Renal cortex interstitium (tissue), 11 donors: ENCODE results near the gene NACC2. TPM values are rescaled to one million over a fixed set of nuclear protein-coding genes. Genes with fewer than 3 reads are reported as not detected.

Experiments used
- DNase-seq, 11 donors: peaks; one replicate each; pipeline ENCODE4 v3.0.0-alpha.2; 2013; ENCODE audit warnings: low read depth in 9 of 11, low spot score in 4 of 11; ENCODE audit errors: extremely low read depth in 1 of 11
- polyA plus RNA-seq, 3 donors: library from polyadenylated mRNA; unstranded; fragments of 120-200 nt; gene quantifications; one replicate each; pipeline ENCODE4 v1.2.1, GENCODE V29; 2013; ENCODE audit not compliant: insufficient read length in 3 of 3

NACC2 gene
- polyA plus RNA-seq, 3 donors, result 7.0 to 9.6 (median 9.4) TPM

DNA sequence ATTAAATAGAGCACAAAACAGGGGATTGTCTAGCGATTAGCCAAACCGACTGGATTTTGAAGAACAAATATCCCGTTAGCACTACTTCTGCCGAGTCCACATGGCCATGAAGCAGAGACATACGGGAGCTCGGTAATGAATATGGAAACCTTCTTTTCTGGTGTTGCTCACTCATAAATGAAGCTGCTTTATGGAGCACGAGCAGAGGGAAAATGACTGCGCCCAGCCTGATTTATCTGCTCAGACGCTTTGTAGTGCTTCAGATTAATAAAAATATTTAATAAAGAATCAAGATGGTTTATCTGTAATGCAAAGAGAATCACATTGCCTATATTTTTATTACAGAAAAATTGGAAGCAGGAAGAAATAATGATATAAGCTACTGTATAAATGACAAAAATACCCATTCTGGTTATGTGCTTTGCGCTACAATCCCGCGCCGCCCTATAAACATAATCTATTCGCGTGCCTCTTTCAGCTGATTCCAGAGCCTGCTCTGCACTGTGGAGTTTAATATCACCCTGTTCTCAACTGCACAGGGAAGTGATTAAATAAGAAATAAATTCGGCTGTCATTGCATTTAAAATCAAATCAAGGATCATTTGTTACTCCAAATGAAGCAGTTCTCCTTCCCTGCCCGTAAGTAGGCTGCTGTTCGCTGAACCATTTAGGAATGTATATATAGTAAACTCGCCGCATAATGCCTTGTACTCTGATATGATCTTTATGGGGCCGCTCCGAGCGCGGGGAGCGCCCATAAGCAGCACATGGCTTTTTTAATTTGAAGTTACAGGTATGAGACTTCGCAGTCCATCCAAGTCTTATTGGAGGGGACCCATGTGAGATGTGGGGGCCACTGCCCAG lies 111.6 kb downstream of the NACC2 start:
- no peak for DNase-seq

- no peak for DNase-seq
Observed at GRCh38 chr9:135982499-135983207, 112.4 kb downstream of the NACC2 start.

DNA sequence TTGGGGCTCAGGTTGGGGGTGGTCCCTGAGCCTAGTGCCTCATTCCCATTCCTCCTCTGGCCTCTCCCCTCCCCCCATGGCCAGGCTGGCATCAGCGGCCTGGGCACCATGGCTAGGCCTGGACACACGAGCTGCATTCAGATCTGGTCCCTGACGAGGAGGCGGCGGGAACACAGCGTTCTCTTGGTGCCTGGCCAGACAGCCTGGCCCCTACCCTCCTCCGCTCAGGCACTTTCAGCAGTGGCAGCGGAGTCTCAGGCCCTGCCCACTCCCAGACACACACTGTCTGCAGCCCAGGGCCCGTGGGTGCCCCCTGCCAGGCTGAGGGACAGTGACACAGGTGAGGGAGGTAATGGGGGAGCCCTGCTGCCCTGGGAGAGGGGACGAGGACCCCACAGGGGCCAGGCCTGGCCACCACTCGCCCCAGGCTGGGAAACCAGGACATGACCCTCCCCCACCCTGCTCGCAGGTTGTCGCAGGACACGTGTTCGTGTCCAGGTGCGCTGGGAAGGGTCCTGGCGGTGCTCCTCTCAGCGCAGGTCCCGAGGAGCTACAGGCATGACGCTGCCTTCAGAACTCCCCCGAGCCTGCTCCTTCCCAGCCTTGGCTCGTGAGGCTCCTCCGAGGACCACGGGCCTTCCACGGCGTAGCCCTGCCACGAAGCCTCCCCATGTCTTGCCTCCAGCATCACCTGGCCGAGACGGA lies 114.0 kb downstream of the NACC2 start:
- DNase-seq, result no peak

DNA sequence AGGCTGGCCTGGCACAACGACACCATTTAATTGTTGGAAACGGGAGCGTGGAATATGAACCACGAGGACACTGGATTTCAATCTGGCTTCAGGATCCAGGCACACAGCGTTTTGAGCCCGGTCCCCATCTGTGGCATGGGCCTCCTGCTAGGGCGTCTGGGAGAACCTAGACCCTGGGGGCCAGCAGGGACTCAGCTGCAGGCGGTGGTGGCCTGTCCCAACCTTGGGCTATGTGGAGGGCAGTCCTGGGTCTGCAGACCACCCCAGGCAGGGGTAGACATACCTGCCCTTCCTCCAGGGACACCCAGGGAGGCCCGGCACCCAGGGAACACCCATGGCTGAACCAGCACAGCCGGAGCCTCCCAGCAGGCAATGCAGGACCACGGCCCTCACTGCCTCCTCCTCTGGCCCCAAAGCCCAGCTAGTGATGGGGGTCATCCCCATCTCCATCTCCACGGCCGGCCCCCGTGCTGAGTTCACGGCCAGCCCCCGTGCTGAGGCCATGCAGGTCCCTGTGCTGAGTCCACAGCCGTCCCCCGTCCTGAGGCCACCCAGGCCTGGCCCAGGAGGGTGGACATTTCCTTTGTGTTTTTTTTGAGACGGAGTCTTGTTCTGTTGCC lies 115.4 kb downstream of the NACC2 start:
- DNase-seq, result no peak

DNA sequence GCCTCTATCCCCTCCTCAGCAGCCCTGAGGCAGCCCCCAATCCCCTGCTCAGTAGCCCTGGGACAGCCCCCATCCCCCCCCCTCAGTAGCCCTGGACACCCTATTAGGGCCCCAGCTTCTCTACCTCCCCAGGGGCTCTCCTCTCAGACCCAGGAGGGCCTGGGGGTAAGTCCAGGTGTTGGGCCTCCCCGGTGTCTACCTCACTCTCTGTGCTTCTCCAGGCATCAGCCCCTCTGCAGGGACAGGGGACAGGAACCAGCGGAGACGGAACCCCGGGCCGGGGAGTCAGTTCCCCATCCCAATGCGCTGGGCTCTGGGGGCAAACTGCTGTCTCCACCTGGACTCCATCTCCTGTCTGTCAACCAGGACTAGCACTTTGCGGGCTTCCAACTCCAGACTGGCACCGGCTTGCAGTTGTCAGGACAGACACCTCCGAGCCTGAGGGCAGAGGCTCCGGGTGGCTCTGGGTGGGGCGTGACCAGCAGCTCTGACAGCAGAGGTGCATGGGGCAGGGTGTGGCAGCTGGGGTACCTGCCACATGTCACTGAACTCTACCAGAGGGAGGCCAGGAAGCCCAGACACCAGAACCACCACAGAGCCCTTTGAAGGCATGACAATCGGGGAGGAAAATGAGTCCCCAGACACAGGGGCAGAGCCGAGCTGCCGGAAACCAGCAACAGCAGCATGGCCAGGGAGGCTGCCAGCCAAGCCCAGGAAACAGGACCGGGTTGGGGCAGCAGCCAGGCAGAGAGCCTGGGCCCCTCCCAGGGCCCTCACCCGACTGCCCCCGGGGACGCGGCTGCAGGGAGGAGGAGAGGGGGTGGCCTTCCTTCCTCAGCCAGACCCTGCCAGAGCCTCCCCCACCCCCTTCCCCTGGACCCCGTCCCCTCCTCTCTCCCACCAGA lies 116.2 kb downstream of the NACC2 start:
- no peak for DNase-seq

DNA sequence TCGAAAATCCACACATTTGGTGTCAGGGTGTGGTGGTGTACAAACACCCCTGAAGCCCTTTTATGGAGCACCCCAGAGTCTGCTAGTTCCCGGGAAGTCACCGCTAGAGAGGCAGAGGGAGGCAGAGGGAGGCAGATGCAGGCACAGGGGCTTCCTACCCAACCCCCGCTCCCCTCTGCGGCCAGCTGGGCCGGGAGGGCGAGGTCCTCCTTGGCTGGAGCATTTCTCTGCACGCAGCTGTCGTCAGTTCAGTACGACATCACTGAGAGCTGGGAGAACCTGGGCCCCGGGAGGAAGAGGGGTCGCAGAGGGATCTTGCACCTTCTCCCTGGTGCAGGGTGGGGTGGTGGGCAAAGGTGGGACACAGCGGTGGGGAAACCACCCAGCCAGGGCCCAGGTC lies 118.1 kb downstream of the NACC2 start:
- DNase-seq, result no peak

GRCh38 chr9:135976531-135976930 lies 118.6 kb downstream of the NACC2 start:
- no peak for DNase-seq

DNA sequence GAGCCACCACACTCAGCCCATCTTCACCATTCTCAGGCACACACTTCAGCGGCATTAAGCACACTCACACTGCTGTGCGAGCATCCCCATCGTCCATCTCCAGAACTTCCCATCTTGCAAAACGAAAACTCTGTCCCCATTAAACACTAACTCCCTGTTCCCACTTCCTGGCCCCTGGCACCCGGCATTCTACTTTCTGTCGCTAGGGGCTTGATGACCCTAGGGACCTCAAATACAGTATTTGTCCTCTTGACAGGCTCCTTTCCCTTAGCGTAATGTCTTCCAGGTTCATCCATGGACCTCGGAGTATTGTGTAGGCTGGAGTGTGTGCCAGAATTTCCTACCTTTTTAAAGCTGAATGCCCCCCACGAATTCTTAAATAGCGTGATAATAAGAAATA lies 119.3 kb downstream of the NACC2 start:
- no peak for DNase-seq

GRCh38 chr9:135974220-135974573 lies 120.9 kb downstream of the NACC2 start:
- no peak for DNase-seq

- DNase-seq, result no peak
Observed at GRCh38 chr9:135973277-135974219, 121.5 kb downstream of the NACC2 start.

- peak in 9 of 11 donors; percentile 70 to 82 (median 76) for DNase-seq
Observed at GRCh38 chr9:135971892-135972291, 123.2 kb downstream of the NACC2 start.

DNA sequence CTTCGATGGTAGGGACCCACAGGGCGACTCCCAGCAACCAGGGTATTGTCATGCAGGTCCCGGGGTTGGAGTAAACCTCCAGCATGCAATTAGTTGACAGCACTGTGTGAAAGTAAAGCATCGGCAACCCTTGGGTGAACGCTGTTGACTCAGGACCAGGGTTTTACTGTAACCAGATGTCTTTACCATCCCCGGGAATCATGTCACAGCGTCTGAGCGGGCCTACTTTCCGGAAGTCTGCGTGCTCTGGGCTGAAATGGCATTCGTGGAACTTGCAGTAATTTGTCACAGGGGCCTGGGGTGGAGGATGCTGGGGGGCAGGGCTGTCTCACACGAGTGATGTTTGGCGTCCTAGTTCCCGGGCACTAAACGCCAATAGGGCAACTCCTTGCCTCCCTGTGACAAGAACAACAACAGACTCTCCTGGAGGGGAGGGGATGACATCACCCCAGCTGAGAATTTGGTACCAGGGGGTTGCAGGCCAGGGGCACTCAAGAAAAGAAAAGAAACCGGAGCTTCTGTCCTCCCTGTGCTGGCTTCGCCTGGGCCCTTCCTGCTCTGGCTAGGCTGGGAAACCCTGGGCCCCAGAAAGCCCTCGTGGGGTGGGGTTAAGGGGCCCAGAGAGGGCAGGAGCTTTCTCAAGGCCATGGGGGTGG lies 123.8 kb downstream of the NACC2 start:
- DNase-seq, result no peak

DNA sequence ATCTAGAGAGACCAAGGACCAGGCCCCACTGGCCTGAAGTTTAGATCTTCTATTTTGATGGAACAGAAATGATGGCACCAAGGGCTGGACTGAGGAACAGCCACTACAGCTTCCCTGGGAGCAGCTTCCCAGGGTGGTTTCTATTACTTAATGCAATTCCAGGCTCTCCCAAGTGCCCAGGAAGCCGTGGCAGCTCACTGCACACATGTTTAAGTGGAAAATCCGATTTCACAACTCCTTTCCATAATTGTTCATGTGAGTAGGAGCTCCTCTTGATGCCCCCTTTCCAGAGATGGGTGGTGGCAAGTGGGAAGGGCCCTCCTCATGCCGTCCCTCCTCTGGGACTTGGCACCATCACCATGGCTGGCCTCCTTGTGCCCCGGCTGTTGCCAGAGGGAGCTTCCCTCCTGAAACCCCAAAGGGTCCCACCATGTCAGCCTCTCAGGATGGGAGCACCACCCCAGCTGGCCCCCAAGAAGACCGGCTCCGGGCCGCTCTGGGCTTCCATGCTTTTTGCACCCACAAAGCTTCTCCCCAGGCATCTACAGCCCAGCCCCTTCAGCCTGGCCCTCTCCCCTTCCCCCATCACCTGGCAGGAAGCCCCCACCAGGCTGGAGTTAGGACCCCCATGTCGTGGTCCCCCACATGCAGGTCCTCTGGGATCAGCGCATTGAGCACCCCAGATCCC lies 124.8 kb downstream of the NACC2 start:
- DNase-seq, result no peak

- no peak for DNase-seq
Observed at GRCh38 chr9:135969064-135969683, 125.9 kb downstream of the NACC2 start.

DNA sequence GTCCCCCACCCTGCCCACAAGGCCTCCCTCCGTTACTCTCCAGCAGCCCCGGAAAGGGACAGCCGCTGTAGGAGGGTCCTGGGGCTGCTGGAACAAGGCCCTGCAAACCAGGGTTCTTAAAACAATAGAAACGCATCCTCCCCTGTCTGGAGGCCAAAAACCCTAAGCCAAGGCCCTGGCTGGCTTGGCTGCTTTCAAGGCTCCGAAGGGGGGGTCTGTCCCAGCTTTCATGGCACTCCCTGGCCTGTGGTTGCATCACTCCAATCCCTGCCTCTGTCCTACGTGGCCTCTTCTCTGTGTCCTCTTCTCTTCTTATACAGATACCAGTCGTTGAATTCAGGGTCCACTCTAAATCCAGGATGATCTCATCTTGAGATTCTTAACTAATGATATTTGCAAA lies 126.5 kb downstream of the NACC2 start:
- DNase-seq, result no peak

DNA sequence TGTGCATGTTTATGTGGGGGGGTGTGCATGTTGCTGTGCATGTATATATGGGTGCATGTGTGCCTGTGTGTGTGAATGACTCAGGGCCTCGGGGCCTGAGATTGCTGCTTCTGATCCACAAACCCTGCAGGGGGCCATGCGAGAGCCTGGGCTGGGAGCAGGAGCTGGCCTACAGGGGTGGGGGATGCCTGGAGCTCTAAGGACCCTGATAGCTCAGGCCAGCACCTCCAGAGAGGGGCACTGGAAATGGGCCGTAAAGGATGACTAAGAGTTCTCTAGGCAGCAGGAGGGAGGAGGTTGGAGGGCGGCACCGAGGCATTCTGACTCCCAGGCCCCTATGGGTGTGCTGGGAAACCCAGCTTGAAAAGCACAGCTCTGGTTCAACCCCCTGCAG lies 127.0 kb downstream of the NACC2 start:
- no peak for DNase-seq
